Measurements from ENCODE around the gene ZMYND8. TPM values are rescaled to one million over a fixed set of nuclear protein-coding genes. Genes with fewer than 3 reads are reported as not detected.

The ZMYND8 gene
- total and polyA plus RNA-seq, 2 experiments from 2014 or later = 10.2 to 12.4 TPM

GRCh38 chr20:47204008-47204849 is 152.3 kb downstream of the ZMYND8 start:
- Histone ChIP-seq H3K9ac (no peak overlapping the region), H3K27ac (peak overlapping the region; percentile 25; the same call in 1 of the 2 replicates), H3K27me3 (replicated peaks; ENCODE audit: insufficient read depth) (no peaks in the 10 kb centered on the region), H2AFZ (no peak overlapping the region), H4K20me1 (ENCODE audit: insufficient read depth) (no peaks in the 10 kb centered on the region), H3K4me2 (ENCODE audit: unreplicated experiment) (no peak overlapping the region), H3K9me2 (ENCODE audit: insufficient read depth) (no peaks in the 10 kb centered on the region), H3K9me3 (ENCODE audit: low read depth) (no peaks in the 10 kb centered on the region), H3K4me3 (no peak overlapping the region), H3F3A (ENCODE audit: insufficient read depth) (no peaks in the 10 kb centered on the region), H3K4me1 (ENCODE audit: insufficient read depth) (peaks cover 4% of the 10 kb centered on the region), H3K79me2 (ENCODE audit: insufficient read depth) (no peaks in the 10 kb centered on the region), H3K36me3 (ENCODE audit: low read depth) (peaks cover 3% of the 10 kb centered on the region)
- DNase-seq = peak; percentile 77
- in situ Hi-C loops (cut with MboI) = loop anchor here (10.0 kb wide), 1 partner anchor 181 kb away; no protein-coding TSS in a partner anchor
- TF ChIP-seq EZH2phosphoT487 (IDR thresholded peaks at IDR 0.05; ENCODE audit: insufficient read depth, low read depth) = no peak
- TF ChIP-seq EZH2 (IDR thresholded peaks at IDR 0.05; ENCODE audit: insufficient read depth, poor library complexity, severe bottlenecking) = no peak
- 69 to 71% methylated on average over 12 of the region's 12 CpGs for WGBS, 2 experiments (ENCODE audit: low coverage in 1 of 2, low lambda C conversion rate in 2 of 2, missing lambda C conversion rate in 2 of 2)

- Histone ChIP-seq H3K9ac (no peak overlapping the region), H3K36me3 (ENCODE audit: low read depth) (no peaks in the 10 kb centered on the region), H3K4me2 (ENCODE audit: unreplicated experiment) (no peak overlapping the region), H3K9me3 (ENCODE audit: low read depth) (no peaks in the 10 kb centered on the region), H3K27me3 (replicated peaks; ENCODE audit: insufficient read depth) (no peaks in the 10 kb centered on the region), H3K79me2 (ENCODE audit: insufficient read depth) (no peaks in the 10 kb centered on the region), H3K4me1 (ENCODE audit: insufficient read depth) (peaks cover 4% of the 10 kb centered on the region), H4K20me1 (ENCODE audit: insufficient read depth) (no peaks in the 10 kb centered on the region), H3K9me2 (ENCODE audit: insufficient read depth) (no peaks in the 10 kb centered on the region), H3K27ac (no peak overlapping the region), H3K4me3 (no peak overlapping the region), H2AFZ (no peak overlapping the region), H3F3A (ENCODE audit: insufficient read depth) (no peaks in the 10 kb centered on the region)
- in situ Hi-C loops (cut with MboI) = loop anchor here (10.0 kb wide), 1 partner anchor 182 kb away; no protein-coding TSS in a partner anchor
- TF ChIP-seq EZH2phosphoT487 (IDR thresholded peaks at IDR 0.05; ENCODE audit: insufficient read depth, low read depth) (no peak), EZH2 (IDR thresholded peaks at IDR 0.05; ENCODE audit: insufficient read depth, poor library complexity, severe bottlenecking) (no peak)
- WGBS, 2 experiments (ENCODE audit: low coverage in 1 of 2, low lambda C conversion rate in 2 of 2, missing lambda C conversion rate in 2 of 2) = 88 to 89% methylated on average over 10 of the region's 10 CpGs
- DNase-seq = peak; percentile 24
These were observed 153.5 kb downstream of the ZMYND8 start for GRCh38 chr20:47202733-47203667.

GRCh38 chr20:47201074-47201730 is 155.3 kb downstream of the ZMYND8 start:
- WGBS, 2 experiments (ENCODE audit: low coverage in 1 of 2, low lambda C conversion rate in 2 of 2, missing lambda C conversion rate in 2 of 2) = 96 to 97% methylated on average over 8 to 9 of the region's 9 CpGs

More at GRCh38 chr20:47201074-47201730, 155.3 kb downstream of the ZMYND8 start:
- TF ChIP-seq EZH2phosphoT487 (IDR thresholded peaks at IDR 0.05; ENCODE audit: insufficient read depth, low read depth) = no peak
- TF ChIP-seq EZH2 (IDR thresholded peaks at IDR 0.05; ENCODE audit: insufficient read depth, poor library complexity, severe bottlenecking) = no peak
- Histone ChIP-seq H3K9me3 (ENCODE audit: low read depth) (no peaks in the 10 kb centered on the region), H3K9ac (no peak overlapping the region), H3K4me2 (ENCODE audit: unreplicated experiment) (no peak overlapping the region), H3K27ac (no peak overlapping the region), H3F3A (ENCODE audit: insufficient read depth) (no peaks in the 10 kb centered on the region), H3K4me1 (ENCODE audit: insufficient read depth) (peaks cover 4% of the 10 kb centered on the region), H3K27me3 (replicated peaks; ENCODE audit: insufficient read depth) (no peaks in the 10 kb centered on the region), H3K4me3 (no peak overlapping the region), H2AFZ (no peak overlapping the region), H3K9me2 (ENCODE audit: insufficient read depth) (no peaks in the 10 kb centered on the region), H3K79me2 (ENCODE audit: insufficient read depth) (no peaks in the 10 kb centered on the region), H4K20me1 (ENCODE audit: insufficient read depth) (no peaks in the 10 kb centered on the region), H3K36me3 (ENCODE audit: low read depth) (no peaks in the 10 kb centered on the region)
- no peak for DNase-seq
- in situ Hi-C loops (cut with MboI) = loop anchor here (10.0 kb wide), 1 partner anchor 184 kb away; no protein-coding TSS in a partner anchor

Data from GM23248 (cell line).